H1 (cell line): ENCODE data around the gene PDIA5. TPM values are rescaled to one million over a fixed set of nuclear protein-coding genes. Genes with fewer than 3 reads are reported as not detected.

Experiments
- CTCF ChIA-PET: fragments of 300-600 bp; sonication (Branson Sonifier 250); formaldehyde crosslinking; loops from one replicate; lab custom pipeline; 2021; ENCODE audit not compliant: partially characterized antibody; lab: Charles Lee
- POLR2A ChIA-PET: fragments of 300-600 bp; sonication (Branson Sonifier 250); formaldehyde crosslinking; loops from one replicate; lab custom pipeline; 2021; ENCODE audit warnings: inconsistent platforms; ENCODE audit not compliant: partially characterized antibody; lab: Charles Lee
- DNase-seq, 2 experiments: peaks; one replicate each; pipeline versions ENCODE4 v3.0.0 to v3.0.0-alpha.2; 2010 to 2022; ENCODE audit warnings: low spot score in 2 of 2, low read depth in 1 of 2, mixed read lengths in 1 of 2
- FAIRE-seq: peaks from 2 replicates; lab custom pipeline; 2011; peaks lifted over from hg19 to GRCh38; lab: Jason Lieb, UNC
- H2AFZ ChIP-seq: 2 replicates; pipeline ENCODE4 v1.8.1; 2012; ENCODE audit warnings: low read length, inconsistent platforms
- H2AK5ac ChIP-seq: 2 replicates; pipeline ENCODE4 v1.6.1; 2013; ENCODE audit warnings: low read depth, low read length
- H2BK120ac ChIP-seq: replicated peaks from 2 replicates; pipeline ENCODE3; 2013; ENCODE audit warnings: low read depth, low read length, inconsistent platforms
- H2BK12ac ChIP-seq: 2 replicates; pipeline ENCODE4 v1.6.1; 2013; ENCODE audit warnings: low read depth, low read length
- H2BK15ac ChIP-seq: 2 replicates; pipeline ENCODE4 v1.6.1; 2013; ENCODE audit warnings: low read length
- H2BK20ac ChIP-seq: 2 replicates; pipeline ENCODE4 v1.6.1; 2013; ENCODE audit warnings: low read length
- H2BK5ac ChIP-seq: 2 replicates; pipeline ENCODE4 v1.6.1; 2013; ENCODE audit warnings: low read depth, low read length
- H3K14ac ChIP-seq: 2 replicates; pipeline ENCODE4 v1.6.1; 2013; ENCODE audit warnings: inconsistent platforms; ENCODE audit not compliant: insufficient read length
- H3K18ac ChIP-seq: 2 replicates; pipeline ENCODE4 v1.6.1; 2013; ENCODE audit warnings: low read length; ENCODE audit errors: extremely low read depth
- H3K23ac ChIP-seq: 2 replicates; pipeline ENCODE4 v1.6.1; 2013; ENCODE audit warnings: inconsistent platforms; ENCODE audit not compliant: insufficient read length
- H3K23me2 ChIP-seq: 2 replicates; pipeline ENCODE4 v1.6.1; 2013; ENCODE audit warnings: low read depth, low read length
- H3K27ac ChIP-seq: 2 replicates; pipeline ENCODE4 v1.6.1; 2011; ENCODE audit warnings: low read depth, low read length, inconsistent platforms
- H3K27me3 ChIP-seq, 4 experiments: replicated peaks in 1 of 4; 1 replicate in 1 of 4; 2 replicates in 3 of 4; pipeline versions ENCODE4 v1.6.1 to v1.8.1; 2011 to 2013; ENCODE audit warnings: low read length in 3 of 4, mild to moderate bottlenecking in 3 of 4, inconsistent platforms in 2 of 4, mixed read lengths in 2 of 4, moderate library complexity in 1 of 4; ENCODE audit not compliant: control insufficient read depth in 3 of 4, insufficient read depth in 3 of 4; ENCODE audit errors: extremely low read depth in 1 of 4
- H3K36me3 ChIP-seq, 4 experiments: 2 replicates each; pipeline versions ENCODE4 v1.6.1 to v1.8.1; 2011 to 2013; ENCODE audit warnings: mild to moderate bottlenecking in 4 of 4, low read length in 3 of 4, moderate library complexity in 2 of 4, control low read depth in 1 of 4, inconsistent platforms in 1 of 4; ENCODE audit not compliant: insufficient read depth in 4 of 4, control insufficient read depth in 2 of 4
- H3K4ac ChIP-seq: replicated peaks from 2 replicates; pipeline ENCODE3; 2013; ENCODE audit warnings: low read length, low read depth, mixed read lengths, inconsistent platforms; ENCODE audit not compliant: insufficient read length
- H3K4me1 ChIP-seq, 4 experiments: replicated peaks in 1 of 4; 1 replicate in 1 of 4; 2 replicates in 3 of 4; pipeline versions ENCODE4 v1.6.1 to v1.8.1; 2011 to 2013; ENCODE audit warnings: low read length in 3 of 4, inconsistent platforms in 2 of 4, mixed read lengths in 1 of 4; ENCODE audit not compliant: insufficient read depth in 4 of 4, control insufficient read depth in 3 of 4
- H3K4me2 ChIP-seq, 2 experiments: 2 replicates each; pipeline versions ENCODE4 v1.6.1 to v1.8.1; 2011 to 2013; ENCODE audit warnings: low read depth in 2 of 2, low read length in 2 of 2, control low read depth in 1 of 2, inconsistent platforms in 1 of 2, mild to moderate bottlenecking in 1 of 2; ENCODE audit not compliant: insufficient read depth in 1 of 2
- H3K4me3 ChIP-seq, 4 experiments: fragments of 200-600, 300-600 bp in 1 of 4; sonication (generic), shearing (Covaris generic), sonication (Bioruptor Twin) in 1 of 4; 2 replicates each; pipeline versions ENCODE4 v1.5.1 to v1.8.1; 2011 to 2016; ENCODE audit warnings: low read length in 4 of 4, low read depth in 3 of 4, control low read depth in 2 of 4, inconsistent platforms in 2 of 4, mild to moderate bottlenecking in 2 of 4, mixed read lengths in 1 of 4, moderate library complexity in 1 of 4; ENCODE audit not compliant: insufficient read depth in 2 of 4; ENCODE audit errors: extremely low read depth in 1 of 4
- H3K56ac ChIP-seq: replicated peaks from 2 replicates; pipeline ENCODE3; 2013; ENCODE audit warnings: low read depth, mild to moderate bottlenecking, mixed read lengths, low read length, inconsistent platforms; ENCODE audit not compliant: insufficient read length
- H3K79me1 ChIP-seq: 2 replicates; pipeline ENCODE4 v1.6.1; 2013; ENCODE audit warnings: low read depth, low read length, control low read depth
- H3K79me2 ChIP-seq, 2 experiments: 2 replicates each; pipeline versions ENCODE4 v1.6.1 to v1.8.1; 2012 to 2013; ENCODE audit warnings: low read length in 2 of 2, mild to moderate bottlenecking in 2 of 2, inconsistent platforms in 1 of 2; ENCODE audit not compliant: insufficient read depth in 2 of 2, control insufficient read depth in 1 of 2
- H3K9ac ChIP-seq, 4 experiments: replicated peaks in 1 of 4; 1 replicate in 1 of 4; 2 replicates in 3 of 4; pipeline versions ENCODE4 v1.6.1 to v1.8.1; 2011 to 2013; ENCODE audit warnings: low read depth in 3 of 4, low read length in 3 of 4, control low read depth in 2 of 4, mild to moderate bottlenecking in 2 of 4, moderate library complexity in 2 of 4, inconsistent platforms in 1 of 4; ENCODE audit errors: extremely low read depth in 1 of 4
- H3K9me3 ChIP-seq, 2 experiments: 2 replicates each; pipeline versions ENCODE4 v1.6.1 to v1.8.1; 2012 to 2013; ENCODE audit warnings: mild to moderate bottlenecking in 2 of 2, moderate library complexity in 2 of 2, control low read depth in 1 of 2, inconsistent platforms in 1 of 2, low read depth in 1 of 2, low read length in 1 of 2, mixed read lengths in 1 of 2; ENCODE audit not compliant: insufficient read depth in 2 of 2
- H4K20me1 ChIP-seq, 2 experiments: replicated peaks in 1 of 2; 2 replicates each; pipeline versions ENCODE3 to v1.8.1; 2011 to 2013; ENCODE audit warnings: inconsistent platforms in 2 of 2, low read length in 2 of 2, mild to moderate bottlenecking in 1 of 2; ENCODE audit not compliant: insufficient read depth in 2 of 2, control insufficient read depth in 1 of 2
- H4K5ac ChIP-seq: 2 replicates; pipeline ENCODE4 v1.6.1; 2013; ENCODE audit warnings: low read length, low read depth, mixed read lengths, inconsistent platforms; ENCODE audit not compliant: insufficient read length
- H4K8ac ChIP-seq: 2 replicates; pipeline ENCODE4 v1.8.0; 2013; ENCODE audit warnings: mild to moderate bottlenecking, moderate library complexity, low read length, inconsistent platforms; ENCODE audit not compliant: insufficient read depth; ENCODE audit errors: extremely low read depth
- H4K91ac ChIP-seq: replicated peaks from 2 replicates; pipeline ENCODE3; 2013; ENCODE audit warnings: low read length, mixed read lengths, inconsistent platforms; ENCODE audit not compliant: insufficient read length
- EGR1 ChIP-seq: IDR thresholded peaks from 2 replicates; pipeline ENCODE4 v1.6.1; 2011; ENCODE audit warnings: low read depth, low read length, borderline replicate concordance
- KDM4A ChIP-seq: IDR thresholded peaks from one replicate; pipeline ENCODE4 v1.7.1; 2012; ENCODE audit warnings: low read depth, mild to moderate bottlenecking, moderate library complexity, low read length, inconsistent platforms; ENCODE audit not compliant: severe bottlenecking
- MAFK ChIP-seq: IDR thresholded peaks from 2 replicates; pipeline ENCODE4 v1.6.1; 2012; ENCODE audit warnings: low read depth, mild to moderate bottlenecking, improper control_type of control experiment, low read length
- PHF8 ChIP-seq: fragments of 200-600 bp; sonication (generic); conservative IDR thresholded peaks from 2 replicates; pipeline ENCODE4 v1.7.1; 2012; ENCODE audit warnings: low read depth, mild to moderate bottlenecking, inconsistent platforms, low read length, moderate library complexity
- POU5F1 ChIP-seq: IDR thresholded peaks from 2 replicates; pipeline ENCODE4 v1.6.1; 2011; ENCODE audit warnings: low read depth, mild to moderate bottlenecking, low read length, moderate library complexity
- TBP ChIP-seq: IDR thresholded peaks from 2 replicates; pipeline ENCODE4 v1.6.1; 2011; ENCODE audit warnings: low read depth, low read length, improper control_type of control experiment
- WGBS, 2 experiments: shearing (Covaris generic) in 1 of 2; methylation state at CpG; one replicate each; pipeline versions ENCODE4 v1.1.6 to v1.1.7; 2013 to 2015; ENCODE audit warnings: low lambda C conversion rate in 2 of 2, mixed read lengths in 2 of 2, inconsistent platforms in 1 of 2, low coverage in 1 of 2, missing lambda C conversion rate in 1 of 2; ENCODE audit not compliant: insufficient replicate concordance in 2 of 2, insufficient coverage in 1 of 2, insufficient read length in 1 of 2; ENCODE audit errors: extremely low coverage in 1 of 2, missing lambda C conversion rate in 1 of 2; 5-methylcytosine and 5-hydroxymethylcytosine counted together
- polyA plus RNA-seq, 7 experiments: library from polyadenylated mRNA; depleted of rRNA in 3 of 7; stranded (reverse) in 5 of 7; unstranded in 2 of 7; fragments of >200 nt in 5 of 7; fragments of 200-250 nt in 2 of 7; gene quantifications; 1 replicate in 5 of 7; 2 replicates in 1 of 7; 4 replicates in 1 of 7; pipeline versions ENCODE4 v1.2.1 to v1.2.3, GENCODE V29; 2011 to 2013; ENCODE audit warnings: missing spikeins in 2 of 7, mixed read lengths in 2 of 7
- total RNA-seq: library from RNA; stranded (reverse); fragmentation: NEBNext Ultra II Directional; extraction: Animal tissue kit (Norgen Biotek cat#: 25700); gene quantifications from 2 replicates; pipeline ENCODE4 v1.2.1, GENCODE V29; 2021

Gene PDIA5
- total and polyA plus RNA-seq, 2 of the 8 experiments (the other 6 are each of a cell fraction or from before 2014, with no cell fraction given), result 18.2 to 32.8 TPM

- H2BK20ac ChIP-seq, result no peak overlapping the region
- POLR2A ChIA-PET, result interaction anchor here (2.0 kb wide), 1 partner anchor 9 kb away, joined by 6 read pairs; no protein-coding TSS in a partner anchor
- DNase-seq, result no peak
Measured at GRCh38 chr3:123058505-123058904, 8.3 kb upstream of the PDIA5 start.

More at GRCh38 chr3:123058505-123058904, 8.3 kb upstream of the PDIA5 start:
- WGBS, 2 experiments, result 90% methylated on average over 5 of the region's 5 CpGs; no CpG with 5 or more reads in 1 of the 2 experiments
- Histone ChIP-seq H3K4me2 (no peak overlapping the region), H2BK15ac (no peak overlapping the region), H2BK120ac (no peak overlapping the region), H2BK12ac (no peak overlapping the region), H3K9ac (no peak overlapping the region)
- TF ChIP-seq EGR1 (no peak), TBP (no peak), KDM4A (no peak), PHF8 (no peak), POU5F1 (no peak), MAFK (no peak)
- TF ChIP-seq, all 59 proteins: peak for 0
- CTCF ChIA-PET, result interaction anchor here (0.9 to 1.7 kb wide), 4 partner anchors 14 to 444 kb away, joined by 3 to 9 read pairs (median 4); no protein-coding TSS in a partner anchor
- Histone ChIP-seq H2AFZ (no peak overlapping the region), H2BK5ac (no peak overlapping the region), H3K36me3 (no peaks in the 10 kb centered on the region), H3K9me3 (no peaks in the 10 kb centered on the region), H3K27ac (no peak overlapping the region), H3K14ac (no peak overlapping the region), H3K79me1 (no peaks in the 10 kb centered on the region), H4K91ac (no peak overlapping the region), H3K23me2 (no peaks in the 10 kb centered on the region; the same call in 1 of the 2 replicates), H3K4ac (no peak overlapping the region), H2AK5ac (no peak overlapping the region), H3K79me2 (no peaks in the 10 kb centered on the region), H4K8ac (no peak overlapping the region), H3K18ac (no peak overlapping the region), H3K4me1 (no peaks in the 10 kb centered on the region), H4K5ac (no peak overlapping the region), H3K27me3 (no peaks in the 10 kb centered on the region), H3K23ac (no peak overlapping the region), H3K4me3 (no peak overlapping the region), H4K20me1 (no peaks in the 10 kb centered on the region), H3K56ac (no peak overlapping the region)
- no peak for FAIRE-seq
